HL-60 (cell line): ENCODE data around the gene WAC.

Source experiments
- DNase-seq, 2 experiments: peaks; one replicate each; pipeline ENCODE4 v3.0.0-alpha.2; 2010 to 2020; ENCODE audit warnings: low read depth in 1 of 2, low spot score in 1 of 2
- H3K27ac ChIP-seq: fragments of 250-450 bp; sonication (Bioruptor Pico); replicated peaks from 2 replicates; pipeline ENCODE4 v1.5.1; 2020; ENCODE audit warnings: mild to moderate bottlenecking, moderate library complexity
- H3K27me3 ChIP-seq: fragments of 250-450 bp; sonication (Bioruptor Pico); 2 replicates; pipeline ENCODE4 v1.5.1; 2021; ENCODE audit warnings: mild to moderate bottlenecking, moderate library complexity; ENCODE audit not compliant: insufficient read depth, poor library complexity, severe bottlenecking
- H3K4me3 ChIP-seq: replicated peaks from 2 replicates; pipeline ENCODE4 v1.5.1; 2011; ENCODE audit warnings: mild to moderate bottlenecking, control low read depth, low read length; ENCODE audit not compliant: insufficient read depth
- GABPA ChIP-seq: IDR thresholded peaks from 2 replicates; pipeline ENCODE4 v1.6.1; 2012; ENCODE audit warnings: low read depth
- POLR2AphosphoS5 ChIP-seq: IDR thresholded peaks from 2 replicates; pipeline ENCODE4 v1.6.1; 2012; ENCODE audit warnings: low read depth
- SPI1 ChIP-seq: IDR thresholded peaks from 2 replicates; pipeline ENCODE4 v1.6.1; 2012; ENCODE audit warnings: low read depth, mild to moderate bottlenecking, borderline replicate concordance
- TF ChIP-seq, protein P1 (sequence below): IDR thresholded peaks from 2 replicates; pipeline ENCODE4 v1.6.1; 2012; ENCODE audit warnings: low read depth; ENCODE audit not compliant: insufficient replicate concordance
- TF ChIP-seq, protein P2 (sequence below): IDR thresholded peaks from one replicate; pipeline ENCODE4 v1.5.1; 2011; ENCODE audit warnings: low read length, control low read depth, inconsistent platforms; ENCODE audit not compliant: insufficient read depth

WAC gene

DNA sequence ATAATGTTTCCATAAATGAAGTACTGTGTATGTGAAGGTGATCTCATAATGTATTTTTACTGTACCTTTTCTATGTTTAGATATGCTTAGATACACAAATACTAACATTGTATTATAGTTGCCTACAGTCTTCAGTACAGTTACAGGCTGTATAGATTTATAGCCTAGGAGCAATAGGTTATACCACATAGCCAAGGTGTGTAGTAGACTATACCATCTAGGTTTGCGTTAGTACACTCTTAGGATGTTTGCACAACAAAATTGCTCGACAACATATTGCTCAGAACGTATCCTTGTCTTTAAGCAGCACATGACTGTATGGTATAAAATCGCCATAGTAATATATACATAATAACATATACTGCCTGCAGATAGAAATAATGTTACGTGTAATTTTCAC is 42.9 kb downstream of the WAC start:
- no peak for DNase-seq
- Histone ChIP-seq H3K27me3 (no peaks in the 10 kb centered on the region), H3K4me3 (no peak overlapping the region), H3K27ac (no peak overlapping the region)
- TF ChIP-seq SPI1, result no peak
- TF ChIP-seq, protein P1, sequence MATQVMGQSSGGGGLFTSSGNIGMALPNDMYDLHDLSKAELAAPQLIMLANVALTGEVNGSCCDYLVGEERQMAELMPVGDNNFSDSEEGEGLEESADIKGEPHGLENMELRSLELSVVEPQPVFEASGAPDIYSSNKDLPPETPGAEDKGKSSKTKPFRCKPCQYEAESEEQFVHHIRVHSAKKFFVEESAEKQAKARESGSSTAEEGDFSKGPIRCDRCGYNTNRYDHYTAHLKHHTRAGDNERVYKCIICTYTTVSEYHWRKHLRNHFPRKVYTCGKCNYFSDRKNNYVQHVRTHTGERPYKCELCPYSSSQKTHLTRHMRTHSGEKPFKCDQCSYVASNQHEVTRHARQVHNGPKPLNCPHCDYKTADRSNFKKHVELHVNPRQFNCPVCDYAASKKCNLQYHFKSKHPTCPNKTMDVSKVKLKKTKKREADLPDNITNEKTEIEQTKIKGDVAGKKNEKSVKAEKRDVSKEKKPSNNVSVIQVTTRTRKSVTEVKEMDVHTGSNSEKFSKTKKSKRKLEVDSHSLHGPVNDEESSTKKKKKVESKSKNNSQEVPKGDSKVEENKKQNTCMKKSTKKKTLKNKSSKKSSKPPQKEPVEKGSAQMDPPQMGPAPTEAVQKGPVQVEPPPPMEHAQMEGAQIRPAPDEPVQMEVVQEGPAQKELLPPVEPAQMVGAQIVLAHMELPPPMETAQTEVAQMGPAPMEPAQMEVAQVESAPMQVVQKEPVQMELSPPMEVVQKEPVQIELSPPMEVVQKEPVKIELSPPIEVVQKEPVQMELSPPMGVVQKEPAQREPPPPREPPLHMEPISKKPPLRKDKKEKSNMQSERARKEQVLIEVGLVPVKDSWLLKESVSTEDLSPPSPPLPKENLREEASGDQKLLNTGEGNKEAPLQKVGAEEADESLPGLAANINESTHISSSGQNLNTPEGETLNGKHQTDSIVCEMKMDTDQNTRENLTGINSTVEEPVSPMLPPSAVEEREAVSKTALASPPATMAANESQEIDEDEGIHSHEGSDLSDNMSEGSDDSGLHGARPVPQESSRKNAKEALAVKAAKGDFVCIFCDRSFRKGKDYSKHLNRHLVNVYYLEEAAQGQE, result no peak
- TF ChIP-seq, protein P2, sequence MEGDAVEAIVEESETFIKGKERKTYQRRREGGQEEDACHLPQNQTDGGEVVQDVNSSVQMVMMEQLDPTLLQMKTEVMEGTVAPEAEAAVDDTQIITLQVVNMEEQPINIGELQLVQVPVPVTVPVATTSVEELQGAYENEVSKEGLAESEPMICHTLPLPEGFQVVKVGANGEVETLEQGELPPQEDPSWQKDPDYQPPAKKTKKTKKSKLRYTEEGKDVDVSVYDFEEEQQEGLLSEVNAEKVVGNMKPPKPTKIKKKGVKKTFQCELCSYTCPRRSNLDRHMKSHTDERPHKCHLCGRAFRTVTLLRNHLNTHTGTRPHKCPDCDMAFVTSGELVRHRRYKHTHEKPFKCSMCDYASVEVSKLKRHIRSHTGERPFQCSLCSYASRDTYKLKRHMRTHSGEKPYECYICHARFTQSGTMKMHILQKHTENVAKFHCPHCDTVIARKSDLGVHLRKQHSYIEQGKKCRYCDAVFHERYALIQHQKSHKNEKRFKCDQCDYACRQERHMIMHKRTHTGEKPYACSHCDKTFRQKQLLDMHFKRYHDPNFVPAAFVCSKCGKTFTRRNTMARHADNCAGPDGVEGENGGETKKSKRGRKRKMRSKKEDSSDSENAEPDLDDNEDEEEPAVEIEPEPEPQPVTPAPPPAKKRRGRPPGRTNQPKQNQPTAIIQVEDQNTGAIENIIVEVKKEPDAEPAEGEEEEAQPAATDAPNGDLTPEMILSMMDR, result no peak
- no peak for TF ChIP-seq GABPA
- no peak for TF ChIP-seq POLR2AphosphoS5

DNA sequence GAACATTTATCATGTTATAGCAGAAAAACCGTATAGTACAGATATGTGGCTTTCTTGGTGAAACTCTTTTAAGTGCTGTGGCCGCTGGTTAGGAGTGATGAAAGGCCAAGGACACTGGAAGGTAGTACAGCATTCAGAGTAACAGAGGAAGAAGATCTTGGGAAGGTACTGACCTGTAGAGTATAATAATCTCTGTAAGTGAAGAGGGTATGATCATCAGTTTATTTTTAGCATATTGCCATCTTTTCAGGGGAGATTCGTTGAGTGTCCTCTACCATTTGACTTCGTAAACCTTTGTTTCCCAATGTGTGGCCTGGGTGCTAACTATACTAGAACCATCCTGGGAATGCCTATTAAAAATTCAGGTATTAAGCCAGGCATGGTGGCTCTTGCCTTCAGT is 44.6 kb downstream of the WAC start:
- no peak for TF ChIP-seq GABPA
- no peak for TF ChIP-seq POLR2AphosphoS5
- TF ChIP-seq, protein P1, result no peak
- TF ChIP-seq, protein P2, result no peak
- TF ChIP-seq SPI1, result no peak
- Histone ChIP-seq H3K27me3 (no peaks in the 10 kb centered on the region), H3K27ac (no peak overlapping the region), H3K4me3 (no peak overlapping the region)
- no peak for DNase-seq

DNA sequence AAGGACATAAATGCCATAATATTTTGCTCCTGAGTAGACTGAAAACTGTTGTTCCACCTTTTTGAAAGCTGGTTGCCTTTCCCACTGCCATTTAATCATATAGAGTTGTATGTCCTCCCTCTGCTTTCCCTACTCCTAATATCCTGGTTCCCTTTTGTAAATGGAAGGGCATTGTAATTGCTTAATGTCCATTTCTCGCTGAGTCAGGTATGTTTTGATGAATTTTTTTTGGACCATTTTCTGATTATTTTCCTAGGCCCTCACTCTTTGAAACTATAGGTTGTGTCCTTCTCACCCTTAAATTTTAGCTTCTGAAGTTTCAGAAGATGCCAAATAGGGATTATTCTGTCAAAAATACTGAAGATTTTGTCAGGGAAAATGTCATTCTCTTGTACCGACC is 45.5 kb downstream of the WAC start:
- Histone ChIP-seq H3K4me3 (no peak overlapping the region), H3K27me3 (no peaks in the 10 kb centered on the region), H3K27ac (no peak overlapping the region)
- DNase-seq, result no peak
- TF ChIP-seq, protein P1, result no peak
- TF ChIP-seq, protein P2, result no peak
- TF ChIP-seq SPI1 (no peak), POLR2AphosphoS5 (no peak), GABPA (no peak)
